Fibroblast of skin of left quadriceps (primary cell): ENCODE measurements around the gene MPP3.
A peak's percentile ranks its signal among the peaks of the same experiment; 100 is the strongest.
"Not testable (repeated sequence)": the region's sequence is repeated elsewhere in the genome, so short reads cannot be mapped to it uniquely, and the experiment has no call there.

Source experiments
- DNase-seq, 2 experiments: peaks; one replicate each; pipeline ENCODE4 v3.0.0-alpha.2; 2013; ENCODE audit warnings: low read depth in 2 of 2

MPP3 gene

GRCh38 chr17:43808076-43808475, 24.9 kb downstream of the MPP3 start:
- DNase-seq: no peak

- DNase-seq: no peak
Observed at GRCh38 chr17:43805117-43805516, 27.8 kb downstream of the MPP3 start.

GRCh38 chr17:43803758-43804157, 29.2 kb downstream of the MPP3 start:
- no peak for DNase-seq

- DNase-seq: no peak
Observed at GRCh38 chr17:43801844-43802243, 31.1 kb downstream of the MPP3 start.

- DNase-seq: no peak
Observed at GRCh38 chr17:43800736-43801135, 32.2 kb downstream of the MPP3 start.

GRCh38 chr17:43799047-43799446, 33.9 kb downstream of the MPP3 start:
- no peak for DNase-seq

GRCh38 chr17:43798024-43798423, 34.9 kb downstream of the MPP3 start:
- DNase-seq: not testable (repeated sequence)

- DNase-seq: not testable (repeated sequence)
Observed at GRCh38 chr17:43792668-43793067, 40.3 kb downstream of the MPP3 start.

GRCh38 chr17:43791589-43791988, 41.4 kb downstream of the MPP3 start:
- DNase-seq: peak; percentile 19 to 31

- DNase-seq: no peak
Observed at GRCh38 chr17:43790311-43790940, 42.5 kb downstream of the MPP3 start.

GRCh38 chr17:43789482-43789881, 43.5 kb downstream of the MPP3 start:
- DNase-seq: no peak

GRCh38 chr17:43788540-43788939, 44.4 kb downstream of the MPP3 start:
- no peak for DNase-seq

GRCh38 chr17:43787728-43788127, 45.2 kb downstream of the MPP3 start:
- DNase-seq: no peak

GRCh38 chr17:43784628-43785101, 48.3 kb downstream of the MPP3 start:
- DNase-seq: peak; percentile 40

- DNase-seq: peak; percentile 35 to 47
Observed at GRCh38 chr17:43784068-43784467, 48.9 kb downstream of the MPP3 start.

- no peak for DNase-seq
Observed at GRCh38 chr17:43782913-43783680, 49.8 kb downstream of the MPP3 start.

GRCh38 chr17:43780135-43780534, 52.8 kb downstream of the MPP3 start, which contains the start of gene CFAP97D1:
TSS of gene CFAP97D1 (plus strand) at chr17:43780435. CDS start at chr17:43780463, 28 bp downstream.
- DNase-seq: no peak

GRCh38 chr17:43779145-43780125, 53.5 kb downstream of the MPP3 start:
- DNase-seq: no peak

- peak; percentile 59 for DNase-seq
Observed at GRCh38 chr17:43778337-43779144, 54.4 kb downstream of the MPP3 start, which contains the start of gene DUSP3. TSS of gene DUSP3 (minus strand) at chr17:43778977. CDS start at chr17:43778924, 53 bp downstream.

- no peak for DNase-seq
Observed at GRCh38 chr17:43774304-43775250, 58.4 kb downstream of the MPP3 start.
